HG02759 (cell line): Measurements from ENCODE around the gene L3HYPDH.
A peak's percentile ranks its signal among the peaks of the same experiment; 100 is the strongest.

Source experiments
- ATAC-seq: cut with Tn5 transposase; IDR thresholded peaks from one replicate; pipeline ENCODE4 v1.9.1; 2021; ENCODE audit warnings: mild to moderate bottlenecking, moderate library complexity; ENCODE audit not compliant: unreplicated experiment

The L3HYPDH gene

DNA sequence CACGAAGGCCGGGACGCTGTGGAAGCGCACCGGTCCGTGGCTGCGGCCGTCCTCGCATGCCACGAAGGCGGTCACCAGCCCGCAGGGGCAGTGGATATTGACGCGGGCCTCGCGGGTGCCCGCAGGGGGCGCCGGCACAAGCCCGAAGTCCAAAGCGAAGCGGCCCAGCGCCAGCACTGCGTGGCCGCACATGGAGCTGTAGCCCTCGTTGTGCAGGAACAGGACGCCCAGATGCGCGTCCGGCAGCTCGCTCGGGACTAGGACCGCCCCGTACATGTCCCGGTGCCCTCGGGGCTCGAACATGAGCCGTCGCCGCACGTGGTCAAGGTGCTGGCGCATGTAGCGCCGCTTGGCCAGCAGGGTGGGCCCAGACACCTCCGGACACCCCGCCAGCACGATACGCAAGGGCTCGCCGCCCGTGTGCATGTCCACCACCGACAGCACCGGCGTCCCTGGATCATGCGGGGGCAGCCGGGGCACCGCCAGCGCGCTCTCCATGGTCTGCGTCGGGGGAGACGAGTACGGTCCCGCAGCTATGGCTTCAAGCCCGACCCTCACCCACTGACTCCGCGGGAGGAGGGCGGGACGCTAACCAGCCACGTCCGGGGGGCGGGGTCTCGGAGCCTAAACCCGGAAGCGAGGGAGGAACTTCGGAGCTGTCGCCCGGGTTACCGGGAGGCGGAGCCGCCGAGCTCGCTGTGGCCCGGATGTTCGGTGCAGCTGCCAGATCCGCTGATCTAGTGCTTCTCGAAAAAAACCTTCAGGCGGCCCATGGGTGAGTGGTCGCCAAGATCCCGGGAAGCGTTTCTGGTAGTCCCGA, at the start of gene L3HYPDH, which contains the start of gene JKAMP:
L3HYPDH (minus strand) TSS at position 590 of the 820 bp plus-strand sequence; CDS start at position 498, 92 bp downstream.
JKAMP (plus strand) TSS at position 699 of the 820 bp plus-strand sequence; CDS start at position 772, 73 bp downstream.
- peak; percentile 91 for ATAC-seq

- ATAC-seq, result no peak
Observed at GRCh38 chr14:59532419-59532818, 48.2 kb upstream of the L3HYPDH start.

DNA sequence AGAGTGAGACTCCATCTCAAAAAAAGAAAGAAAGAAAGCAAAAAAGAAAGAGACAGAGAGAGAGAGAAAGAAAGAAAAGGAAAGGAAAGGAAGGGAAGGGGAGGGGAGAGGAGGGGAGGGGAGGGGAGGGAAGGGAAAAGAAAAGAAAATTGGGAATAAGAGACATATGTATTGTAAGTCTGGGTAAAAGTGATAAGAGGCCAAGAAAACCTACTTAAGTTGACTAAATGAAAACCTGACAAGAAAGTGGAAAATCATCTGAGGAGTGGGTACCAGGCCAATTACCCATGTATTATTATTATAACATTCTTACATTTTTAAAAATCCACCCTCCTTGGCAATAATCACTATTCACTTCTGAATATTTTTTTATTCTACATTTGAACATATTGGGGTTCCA, 46.1 kb upstream of the L3HYPDH start:
- ATAC-seq, result no peak

GRCh38 chr14:59529189-59529588, 45.0 kb upstream of the L3HYPDH start:
- ATAC-seq, result no peak

- ATAC-seq, result no peak
Observed at GRCh38 chr14:59520224-59520623, 36.0 kb upstream of the L3HYPDH start.

DNA sequence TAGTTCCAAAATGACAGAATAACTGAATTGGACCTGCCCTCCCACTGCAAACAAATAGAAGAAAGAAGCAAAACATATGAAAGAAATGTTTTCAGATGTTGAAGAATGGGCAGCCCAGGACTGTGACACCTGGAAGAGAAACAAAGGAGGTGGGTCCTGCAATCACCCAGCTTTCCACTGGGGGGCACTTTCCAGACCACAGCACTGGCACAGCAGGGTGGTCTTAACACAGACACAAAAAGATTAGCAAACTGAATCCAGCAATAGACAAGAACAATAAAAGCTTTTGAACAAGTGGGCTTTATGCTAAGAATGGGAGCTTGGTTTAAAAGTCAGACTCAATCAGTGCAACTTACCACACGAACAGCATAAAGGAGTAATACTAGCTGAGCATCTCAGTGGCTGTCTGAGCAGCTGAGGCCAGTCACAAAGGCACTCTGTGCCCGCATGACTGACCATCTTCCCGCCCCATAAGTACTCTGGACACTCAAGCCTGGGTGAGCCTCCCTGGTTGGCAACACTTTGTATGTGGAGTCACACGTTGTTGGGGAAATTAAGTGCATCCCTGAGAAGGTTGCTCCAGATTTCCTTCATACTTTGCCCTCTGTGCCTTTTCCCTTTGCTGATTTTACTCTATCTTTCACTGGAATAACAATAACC, 27.8 kb upstream of the L3HYPDH start:
- ATAC-seq, result no peak

DNA sequence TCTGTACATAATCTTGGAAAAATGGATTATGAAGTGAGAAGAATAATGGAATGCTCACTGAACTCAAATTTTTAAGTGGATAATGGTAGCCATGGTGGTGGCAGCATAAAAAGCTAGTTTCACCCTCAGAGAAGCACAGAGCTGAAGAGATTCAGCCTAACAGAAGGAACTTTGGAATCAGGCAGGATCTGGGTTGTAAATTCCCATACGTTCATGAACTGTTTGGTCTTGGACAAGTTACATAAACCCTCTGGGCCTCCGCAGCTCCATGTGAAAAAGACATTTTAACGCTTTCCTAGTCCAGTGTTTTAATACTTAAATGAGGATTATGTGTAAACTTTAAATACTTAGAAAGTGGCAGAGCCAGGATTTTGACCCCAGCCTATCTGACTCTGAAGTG, 26.8 kb upstream of the L3HYPDH start:
- ATAC-seq, result no peak

GRCh38 chr14:59510001-59510400, 25.8 kb upstream of the L3HYPDH start:
- no peak for ATAC-seq

DNA sequence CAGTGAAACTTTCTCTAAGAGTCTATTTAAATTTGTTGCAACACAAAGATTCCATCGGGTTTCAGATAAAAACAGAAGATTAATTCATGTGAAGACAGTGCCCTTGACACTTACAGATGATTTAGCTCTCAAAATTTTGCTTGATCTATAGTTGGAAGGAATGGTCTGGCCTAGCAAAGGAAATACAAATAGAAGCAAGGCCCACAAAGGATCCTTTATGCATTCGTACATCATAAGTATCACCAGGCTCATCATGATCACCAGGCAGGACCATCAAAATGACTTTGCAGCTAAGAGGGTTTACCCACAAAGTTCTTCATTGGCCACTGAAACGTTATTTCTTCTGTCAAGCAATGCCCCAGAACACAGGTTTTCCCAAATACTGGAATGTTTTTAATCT, 24.9 kb upstream of the L3HYPDH start:
- no peak for ATAC-seq

- no peak for ATAC-seq
Observed at GRCh38 chr14:59507752-59508103, 23.5 kb upstream of the L3HYPDH start.

DNA sequence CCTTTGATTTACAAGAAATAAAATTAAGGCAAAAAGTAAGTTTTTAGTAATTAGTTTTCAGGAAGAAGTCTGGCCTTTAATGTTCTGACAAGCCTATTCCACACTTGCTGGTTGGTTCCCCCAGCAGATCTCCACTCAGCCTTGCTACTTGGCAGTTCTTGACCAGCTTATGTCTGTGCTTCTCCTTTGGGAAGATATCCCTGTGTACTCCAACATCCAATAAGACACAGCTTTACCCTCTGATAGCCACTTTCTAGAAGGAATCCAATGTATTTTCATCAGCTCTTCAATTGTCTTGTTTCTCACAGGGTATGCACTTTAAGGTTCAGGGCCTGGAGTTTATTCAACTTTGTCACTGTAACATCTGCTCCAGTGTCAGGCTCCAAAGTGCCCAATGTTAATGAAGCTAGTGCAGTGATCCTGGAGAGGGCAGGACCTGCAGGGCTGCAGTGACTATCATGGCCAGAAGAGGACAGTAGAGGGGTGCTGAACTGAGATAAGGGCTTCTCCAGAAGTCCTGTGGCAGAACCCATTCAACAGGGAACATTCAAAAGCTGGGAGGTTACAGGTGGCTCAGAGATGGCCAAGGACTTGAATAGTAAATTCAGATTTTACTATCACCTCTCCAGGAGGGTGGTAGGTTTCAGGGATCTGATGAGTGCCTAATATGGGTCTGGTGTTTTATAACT, 23.0 kb upstream of the L3HYPDH start:
- ATAC-seq, result peak; percentile 80

GRCh38 chr14:59503256-59503655, 19.0 kb upstream of the L3HYPDH start:
- ATAC-seq, result no peak

GRCh38 chr14:59500732-59501131, 16.5 kb upstream of the L3HYPDH start:
- ATAC-seq, result no peak

- ATAC-seq, result no peak
Observed at GRCh38 chr14:59492384-59492783, 8.2 kb upstream of the L3HYPDH start.

- ATAC-seq, result no peak
Observed at GRCh38 chr14:59490756-59491155, 6.5 kb upstream of the L3HYPDH start.

GRCh38 chr14:59484639-59485175, 499 bp upstream of the L3HYPDH start:
- ATAC-seq, result peak; percentile 51

- no peak for ATAC-seq
Observed at GRCh38 chr14:59483363-59483762, 845 bp downstream of the L3HYPDH start.

DNA sequence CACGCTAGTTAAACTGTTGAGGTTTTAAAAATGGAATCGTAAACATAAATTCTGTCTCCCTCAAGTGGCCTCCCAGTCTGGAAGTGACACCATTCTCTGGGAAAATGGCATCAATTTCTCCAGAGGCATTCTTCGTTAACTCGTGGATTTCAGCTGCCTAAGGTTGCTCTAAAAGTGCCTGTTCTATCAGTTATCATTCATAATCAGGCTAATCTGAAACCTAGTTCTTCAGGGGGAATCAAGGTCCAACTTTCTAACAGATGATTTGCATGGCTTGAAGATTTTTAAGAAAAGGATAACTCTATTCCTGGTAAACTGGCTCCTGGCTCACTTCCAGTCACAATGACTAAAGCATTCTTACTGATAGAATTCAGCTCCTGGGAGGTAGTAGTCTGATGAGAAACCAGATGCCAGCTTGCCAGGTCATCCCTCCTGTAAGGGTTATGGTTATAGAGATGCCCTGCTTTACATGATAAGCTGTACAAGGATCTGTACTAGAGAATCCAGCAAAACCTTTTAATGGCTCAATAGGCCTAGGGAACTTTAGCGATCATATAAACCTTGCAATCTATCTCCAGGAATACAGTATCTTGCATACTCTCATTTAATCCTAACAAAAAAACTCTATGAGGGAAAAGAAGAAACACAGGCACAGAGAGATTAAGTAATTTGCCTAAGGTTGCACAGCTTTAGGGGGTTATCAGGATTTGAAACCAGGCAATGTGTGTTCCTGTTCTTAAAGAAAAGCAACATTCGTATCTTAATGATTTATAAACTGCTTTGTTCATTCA, 1.5 kb downstream of the L3HYPDH start:
- no peak for ATAC-seq

GRCh38 chr14:59481871-59482540, 2.2 kb downstream of the L3HYPDH start:
- no peak for ATAC-seq

GRCh38 chr14:59481407-59481806, 2.8 kb downstream of the L3HYPDH start:
- ATAC-seq, result no peak
